HL-60 (cell line): ENCODE measurements around the gene DENND11.
A peak's percentile ranks its signal among the peaks of the same experiment; 100 is the strongest.

Source experiments
- DNase-seq, 2 experiments: peaks; one replicate each; pipeline ENCODE4 v3.0.0-alpha.2; 2010 to 2020; ENCODE audit warnings: low read depth in 1 of 2, low spot score in 1 of 2
- H3K27ac ChIP-seq: fragments of 250-450 bp; sonication (Bioruptor Pico); replicated peaks from 2 replicates; pipeline ENCODE4 v1.5.1; 2020; ENCODE audit warnings: mild to moderate bottlenecking, moderate library complexity
- H3K27me3 ChIP-seq: fragments of 250-450 bp; sonication (Bioruptor Pico); 2 replicates; pipeline ENCODE4 v1.5.1; 2021; ENCODE audit warnings: mild to moderate bottlenecking, moderate library complexity; ENCODE audit not compliant: insufficient read depth, poor library complexity, severe bottlenecking
- H3K4me3 ChIP-seq: replicated peaks from 2 replicates; pipeline ENCODE4 v1.5.1; 2011; ENCODE audit warnings: mild to moderate bottlenecking, control low read depth, low read length; ENCODE audit not compliant: insufficient read depth
- CTCF ChIP-seq: IDR thresholded peaks from one replicate; pipeline ENCODE4 v1.5.1; 2011; ENCODE audit warnings: low read length, control low read depth, inconsistent platforms; ENCODE audit not compliant: insufficient read depth
- GABPA ChIP-seq: IDR thresholded peaks from 2 replicates; pipeline ENCODE4 v1.6.1; 2012; ENCODE audit warnings: low read depth
- POLR2AphosphoS5 ChIP-seq: IDR thresholded peaks from 2 replicates; pipeline ENCODE4 v1.6.1; 2012; ENCODE audit warnings: low read depth
- SPI1 ChIP-seq: IDR thresholded peaks from 2 replicates; pipeline ENCODE4 v1.6.1; 2012; ENCODE audit warnings: low read depth, mild to moderate bottlenecking, borderline replicate concordance
- TF ChIP-seq, protein P1 (sequence below): IDR thresholded peaks from 2 replicates; pipeline ENCODE4 v1.6.1; 2012; ENCODE audit warnings: low read depth; ENCODE audit not compliant: insufficient replicate concordance

Gene DENND11

GRCh38 chr7:141700296-141700847 is 1.6 kb downstream of the DENND11 start:
- TF ChIP-seq POLR2AphosphoS5: no peak
- TF ChIP-seq, protein P1, sequence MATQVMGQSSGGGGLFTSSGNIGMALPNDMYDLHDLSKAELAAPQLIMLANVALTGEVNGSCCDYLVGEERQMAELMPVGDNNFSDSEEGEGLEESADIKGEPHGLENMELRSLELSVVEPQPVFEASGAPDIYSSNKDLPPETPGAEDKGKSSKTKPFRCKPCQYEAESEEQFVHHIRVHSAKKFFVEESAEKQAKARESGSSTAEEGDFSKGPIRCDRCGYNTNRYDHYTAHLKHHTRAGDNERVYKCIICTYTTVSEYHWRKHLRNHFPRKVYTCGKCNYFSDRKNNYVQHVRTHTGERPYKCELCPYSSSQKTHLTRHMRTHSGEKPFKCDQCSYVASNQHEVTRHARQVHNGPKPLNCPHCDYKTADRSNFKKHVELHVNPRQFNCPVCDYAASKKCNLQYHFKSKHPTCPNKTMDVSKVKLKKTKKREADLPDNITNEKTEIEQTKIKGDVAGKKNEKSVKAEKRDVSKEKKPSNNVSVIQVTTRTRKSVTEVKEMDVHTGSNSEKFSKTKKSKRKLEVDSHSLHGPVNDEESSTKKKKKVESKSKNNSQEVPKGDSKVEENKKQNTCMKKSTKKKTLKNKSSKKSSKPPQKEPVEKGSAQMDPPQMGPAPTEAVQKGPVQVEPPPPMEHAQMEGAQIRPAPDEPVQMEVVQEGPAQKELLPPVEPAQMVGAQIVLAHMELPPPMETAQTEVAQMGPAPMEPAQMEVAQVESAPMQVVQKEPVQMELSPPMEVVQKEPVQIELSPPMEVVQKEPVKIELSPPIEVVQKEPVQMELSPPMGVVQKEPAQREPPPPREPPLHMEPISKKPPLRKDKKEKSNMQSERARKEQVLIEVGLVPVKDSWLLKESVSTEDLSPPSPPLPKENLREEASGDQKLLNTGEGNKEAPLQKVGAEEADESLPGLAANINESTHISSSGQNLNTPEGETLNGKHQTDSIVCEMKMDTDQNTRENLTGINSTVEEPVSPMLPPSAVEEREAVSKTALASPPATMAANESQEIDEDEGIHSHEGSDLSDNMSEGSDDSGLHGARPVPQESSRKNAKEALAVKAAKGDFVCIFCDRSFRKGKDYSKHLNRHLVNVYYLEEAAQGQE: no peak
- no peak for TF ChIP-seq GABPA
- TF ChIP-seq CTCF: no peak
- TF ChIP-seq SPI1: no peak
- H3K27me3 ChIP-seq: peaks cover 4% of the 10 kb centered on the region
- H3K4me3 ChIP-seq: no peak overlapping the region
- no peak overlapping the region for H3K27ac ChIP-seq
- no peak for DNase-seq

GRCh38 chr7:141699860-141700259 is 2.1 kb downstream of the DENND11 start:
- TF ChIP-seq SPI1: no peak
- TF ChIP-seq, protein P1: no peak
- TF ChIP-seq GABPA: no peak
- TF ChIP-seq CTCF: no peak
- no peak for TF ChIP-seq POLR2AphosphoS5
- no peak overlapping the region for H3K4me3 ChIP-seq
- H3K27me3 ChIP-seq: peaks cover 4% of the 10 kb centered on the region
- no peak overlapping the region for H3K27ac ChIP-seq
- no peak for DNase-seq

GRCh38 chr7:141698247-141699015 is 3.5 kb downstream of the DENND11 start:
- TF ChIP-seq POLR2AphosphoS5 (0 out of 2 replicates have a peak, but pooled peaks have one; percentile 19), GABPA (no peak), SPI1 (no peak), CTCF (no peak)
- Histone ChIP-seq H3K27me3 (peaks cover 4% of the 10 kb centered on the region), H3K4me3 (no peak overlapping the region), H3K27ac (no peak overlapping the region)
- peak; percentile 32 to 57 for DNase-seq
